Left lung (tissue), 10 donors: Measurements from ENCODE around the gene STAG3. TPM values are rescaled to one million over a fixed set of nuclear protein-coding genes. Genes with fewer than 3 reads are reported as not detected.
"Not testable (repeated sequence)": the region's sequence is repeated elsewhere in the genome, so short reads cannot be mapped to it uniquely, and the experiment has no call there.

Experiments used
- ATAC-seq: fragments of 200-7000 bp; cut with Tn5 transposase; one replicate; pipeline ENCODE4 v1.9.1; 2020; ENCODE audit warnings: moderate library complexity
- DNase-seq, 4 donors: peaks; one replicate each; pipeline ENCODE4 v3.0.0-alpha.2; 2013 to 2020
- H3K27ac ChIP-seq, 2 donors: fragments of 200-600 bp; sonication (generic) in 1 of 2; one replicate each; pipeline versions ENCODE4 v1.5.0 to v1.8.0; 2020 to 2021
- H3K27me3 ChIP-seq, 2 donors: fragments of 200-600 bp; sonication (generic) in 1 of 2; one replicate each; pipeline versions ENCODE4 v1.5.0 to v1.8.0; 2020 to 2021
- H3K36me3 ChIP-seq, 2 donors: fragments of 200-600 bp; sonication (generic) in 1 of 2; one replicate each; pipeline versions ENCODE4 v1.5.0 to v1.8.0; 2020 to 2021
- H3K4me1 ChIP-seq, 2 donors: fragments of 200-600 bp; one replicate each; pipeline ENCODE4 v1.8.0; 2021
- H3K4me3 ChIP-seq, 2 donors: fragments of 200-600 bp; sonication (generic) in 1 of 2; one replicate each; pipeline versions ENCODE4 v1.5.0 to v1.8.0; 2020 to 2021; ENCODE audit warnings: mild to moderate bottlenecking in 1 of 2
- H3K9me3 ChIP-seq, 2 donors: fragments of 200-600 bp; sonication (generic) in 1 of 2; one replicate each; pipeline versions ENCODE4 v1.5.0 to v1.8.0; 2020 to 2021
- intact Hi-C, 2 donors: fragments of 100-400 bp; cut with DNase I; formaldehyde crosslinking; loops; one replicate each; pipeline versions ENCODE4 v1.11.2 to v1.14.2; 2022
- polyA plus RNA-seq, 6 donors: library from polyadenylated mRNA; unstranded; fragments of 120-200 nt; gene quantifications; one replicate each; pipeline ENCODE4 v1.2.1, GENCODE V29; 2013; ENCODE audit not compliant: insufficient read length in 6 of 6
- total RNA-seq, 2 donors: library from RNA; stranded (reverse); fragmentation: NEBNext Ultra II Directional; extraction: Animal tissue kit (Norgen Biotek cat#: 25700); gene quantifications; one replicate each; pipeline ENCODE4 v1.2.1, GENCODE V29; 2021
- TF ChIP-seq, protein P1 (sequence below), 2 donors: fragments of 200-600 bp; sonication (generic) in 1 of 2; IDR thresholded peaks; one replicate each; pipeline versions ENCODE4 v1.5.0 to v1.8.0; 2021; ENCODE audit warnings: antibody characterized with exemption in 2 of 2
- donor health status: DM: no; HTN: yes; CAD: no.
- donor health status: DM: no; HTN: no; CAD: no.

STAG3 gene
- total and polyA plus RNA-seq, 8 donors, result 0.96 to 27.3 (median 22.4) TPM

DNA sequence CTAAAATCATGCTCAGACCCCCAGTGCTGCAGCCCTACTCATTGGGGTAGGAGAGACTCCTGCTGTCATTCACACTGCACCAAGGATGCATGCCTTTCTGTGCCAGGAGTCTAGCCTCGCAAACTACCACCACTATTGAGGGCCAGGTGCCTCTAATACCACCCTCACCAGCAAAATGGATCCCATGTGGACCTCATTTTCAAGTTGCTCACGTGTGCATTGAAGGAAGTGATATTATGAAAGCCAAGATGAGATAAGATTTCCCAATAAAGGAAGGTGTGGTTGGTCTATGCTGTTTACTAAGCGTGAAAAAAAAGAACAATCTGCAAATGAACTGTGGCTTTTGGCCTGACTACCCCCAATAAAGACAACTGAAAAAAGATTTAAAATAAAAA lies 36.2 kb upstream of the STAG3 start:
- H3K4me1 ChIP-seq, result peaks cover 0 to 15% of the 10 kb centered on the region in 2 donors
- DNase-seq, result no peak
- no peaks in the 10 kb centered on the region for H3K9me3 ChIP-seq
- ATAC-seq, result no peak
- H3K27me3 ChIP-seq, result no peaks in the 10 kb centered on the region
- peak overlapping the region in 1 of 2 donors; percentile 5 for H3K27ac ChIP-seq
- H3K36me3 ChIP-seq, result no peaks in the 10 kb centered on the region
- TF ChIP-seq, protein P1, sequence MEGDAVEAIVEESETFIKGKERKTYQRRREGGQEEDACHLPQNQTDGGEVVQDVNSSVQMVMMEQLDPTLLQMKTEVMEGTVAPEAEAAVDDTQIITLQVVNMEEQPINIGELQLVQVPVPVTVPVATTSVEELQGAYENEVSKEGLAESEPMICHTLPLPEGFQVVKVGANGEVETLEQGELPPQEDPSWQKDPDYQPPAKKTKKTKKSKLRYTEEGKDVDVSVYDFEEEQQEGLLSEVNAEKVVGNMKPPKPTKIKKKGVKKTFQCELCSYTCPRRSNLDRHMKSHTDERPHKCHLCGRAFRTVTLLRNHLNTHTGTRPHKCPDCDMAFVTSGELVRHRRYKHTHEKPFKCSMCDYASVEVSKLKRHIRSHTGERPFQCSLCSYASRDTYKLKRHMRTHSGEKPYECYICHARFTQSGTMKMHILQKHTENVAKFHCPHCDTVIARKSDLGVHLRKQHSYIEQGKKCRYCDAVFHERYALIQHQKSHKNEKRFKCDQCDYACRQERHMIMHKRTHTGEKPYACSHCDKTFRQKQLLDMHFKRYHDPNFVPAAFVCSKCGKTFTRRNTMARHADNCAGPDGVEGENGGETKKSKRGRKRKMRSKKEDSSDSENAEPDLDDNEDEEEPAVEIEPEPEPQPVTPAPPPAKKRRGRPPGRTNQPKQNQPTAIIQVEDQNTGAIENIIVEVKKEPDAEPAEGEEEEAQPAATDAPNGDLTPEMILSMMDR (IDR thresholded peaks at IDR 0.05), result no peak
- intact Hi-C loops, result no loop called here
- no peak overlapping the region for H3K4me3 ChIP-seq

DNA sequence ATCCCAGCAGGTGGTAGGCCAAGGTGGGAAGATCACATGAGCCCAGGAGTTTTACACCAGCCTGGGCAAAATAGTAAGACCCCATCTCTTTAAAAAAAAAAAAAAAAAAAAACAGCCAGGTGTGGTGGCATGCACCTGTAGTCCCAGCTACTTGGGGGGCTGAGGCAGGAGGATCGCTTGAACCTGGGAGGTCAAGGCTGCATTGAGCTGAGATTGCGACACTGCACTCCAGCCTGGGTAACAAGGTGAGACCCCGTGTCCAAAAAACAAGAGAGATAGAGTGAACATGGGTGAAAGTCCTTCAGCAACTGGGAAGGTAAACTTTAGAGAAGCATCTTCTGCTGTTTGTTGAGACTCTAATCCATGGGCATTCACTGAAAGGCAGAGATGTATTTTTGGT lies 35.3 kb upstream of the STAG3 start:
- peaks cover 0 to 15% of the 10 kb centered on the region in 2 donors for H3K4me1 ChIP-seq
- TF ChIP-seq, protein P1 (IDR thresholded peaks at IDR 0.05), result no peak
- no peak overlapping the region for H3K4me3 ChIP-seq
- H3K9me3 ChIP-seq, result no peaks in the 10 kb centered on the region
- no peaks in the 10 kb centered on the region for H3K36me3 ChIP-seq
- DNase-seq, result no peak
- ATAC-seq, result no peak
- H3K27ac ChIP-seq, result no peak overlapping the region
- intact Hi-C loops, result no loop called here
- H3K27me3 ChIP-seq, result no peaks in the 10 kb centered on the region

DNA sequence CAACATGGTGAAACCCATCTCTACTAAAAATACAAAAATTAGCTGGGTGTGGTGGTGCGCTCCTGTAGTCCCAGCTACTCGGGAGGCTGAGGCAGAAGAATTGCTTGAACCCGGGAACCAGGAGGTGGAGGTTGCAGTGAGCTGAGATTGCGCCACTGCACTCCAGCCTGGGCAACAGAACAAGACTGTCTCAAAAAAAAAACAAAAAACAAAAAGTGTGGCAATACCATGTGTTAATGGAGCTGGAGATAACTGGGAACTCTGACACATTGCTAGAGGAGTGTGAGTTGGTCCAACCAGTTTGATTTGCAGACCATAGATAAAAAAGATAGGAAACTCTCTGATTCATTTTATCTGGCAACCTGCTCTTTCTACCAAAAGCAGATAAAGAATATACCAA lies 31.4 kb upstream of the STAG3 start:
- H3K27me3 ChIP-seq, ATAC-seq, DNase-seq, H3K9me3 ChIP-seq, intact Hi-C loops, H3K36me3 ChIP-seq, H3K27ac ChIP-seq, H3K4me3 ChIP-seq: not testable (repeated sequence)
- peaks cover 8 to 40% of the 10 kb centered on the region in 2 donors for H3K4me1 ChIP-seq

DNA sequence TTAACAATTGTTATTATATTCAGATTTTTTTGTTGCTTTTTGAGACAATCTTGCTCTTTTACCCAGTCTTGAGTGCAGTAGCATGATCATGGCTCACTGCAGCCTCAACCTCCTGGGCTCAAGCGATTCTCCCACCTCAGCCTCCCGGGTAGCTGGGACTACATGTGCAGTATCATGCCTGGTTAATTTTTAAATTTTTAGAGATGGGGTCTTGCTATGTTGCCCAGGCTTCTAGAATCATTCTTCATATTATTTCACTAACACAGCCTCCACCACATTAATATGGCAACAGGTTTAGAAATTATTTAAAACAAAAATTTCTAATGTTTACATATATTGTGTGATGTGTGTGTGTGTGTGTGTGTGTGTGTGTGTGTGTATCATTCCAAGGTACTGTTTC lies 30.4 kb upstream of the STAG3 start:
- H3K4me1 ChIP-seq, result peaks cover 8 to 40% of the 10 kb centered on the region in 2 donors
- DNase-seq (no peak), ATAC-seq (no peak)
- no peak overlapping the region for H3K4me3 ChIP-seq
- peaks cover 0 to 3% of the 10 kb centered on the region in 2 donors for H3K36me3 ChIP-seq
- no peak overlapping the region for H3K27ac ChIP-seq
- intact Hi-C loops, result no loop called here
- no peaks in the 10 kb centered on the region for H3K27me3 ChIP-seq
- TF ChIP-seq, protein P1 (IDR thresholded peaks at IDR 0.05), result no peak
- no peaks in the 10 kb centered on the region for H3K9me3 ChIP-seq

DNA sequence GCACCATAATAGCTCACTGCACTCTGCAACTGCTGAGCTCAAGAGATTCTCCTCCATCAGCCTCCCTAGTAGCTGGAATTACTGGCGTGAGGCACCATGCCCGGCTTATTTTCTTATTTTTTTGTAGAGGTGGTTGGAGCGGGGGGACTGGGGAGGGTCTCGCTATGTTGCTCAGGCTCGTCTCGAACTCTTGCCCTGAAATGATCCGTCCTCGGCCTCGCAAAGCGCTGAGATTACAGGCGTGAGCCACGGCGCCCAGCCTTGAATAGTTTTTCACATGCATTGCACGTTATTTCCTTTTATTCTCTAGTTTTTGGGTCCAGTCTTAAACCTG lies 29.5 kb upstream of the STAG3 start:
- intact Hi-C loops, result no loop called here
- no peaks in the 10 kb centered on the region for H3K27me3 ChIP-seq
- peak overlapping the region; percentile 59 to 84 for H3K27ac ChIP-seq
- ATAC-seq, result no peak
- peaks cover 0 to 10% of the 10 kb centered on the region in 2 donors for H3K36me3 ChIP-seq
- no peak for DNase-seq
- no peaks in the 10 kb centered on the region for H3K9me3 ChIP-seq
- peaks cover 8 to 47% of the 10 kb centered on the region in 2 donors for H3K4me1 ChIP-seq
- peak overlapping the region; percentile 27 to 82 for H3K4me3 ChIP-seq
- TF ChIP-seq, protein P1 (IDR thresholded peaks at IDR 0.05), result no peak
